Measurements from ENCODE around the gene HK1. TPM values are rescaled to one million over a fixed set of nuclear protein-coding genes. Genes with fewer than 3 reads are reported as not detected.

The HK1 gene
- total RNA-seq, 2 donors from 2014 or later, result 150 to 158 TPM

DNA sequence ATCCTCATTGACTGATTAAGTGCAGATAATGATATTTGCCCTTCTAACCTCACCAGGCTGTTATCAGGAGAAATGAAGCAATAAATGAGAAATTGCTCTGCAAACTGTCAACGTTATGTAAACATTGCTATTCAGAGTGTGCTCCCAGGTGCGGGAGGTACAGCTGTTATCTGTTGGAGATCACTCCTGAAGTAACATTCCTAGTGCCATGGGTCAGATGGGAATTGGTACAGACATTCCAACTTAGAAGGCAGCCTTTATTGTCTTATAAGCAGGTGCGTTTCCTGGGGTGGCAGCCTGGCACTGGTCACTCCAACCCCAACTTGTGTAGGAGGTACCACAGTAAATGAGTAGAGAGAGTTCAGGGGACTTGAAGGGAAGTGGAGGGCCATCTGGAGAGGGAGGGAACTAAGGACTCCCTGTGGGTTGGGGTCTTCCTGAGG, 36.8 kb downstream of the HK1 start:
- DNase-seq (ENCODE audit: low spot score) (no peak), ATAC-seq (ENCODE audit: insufficient number of reproducible peaks, low FRiP score, low read depth) (no peak)
- TF ChIP-seq, protein P1, sequence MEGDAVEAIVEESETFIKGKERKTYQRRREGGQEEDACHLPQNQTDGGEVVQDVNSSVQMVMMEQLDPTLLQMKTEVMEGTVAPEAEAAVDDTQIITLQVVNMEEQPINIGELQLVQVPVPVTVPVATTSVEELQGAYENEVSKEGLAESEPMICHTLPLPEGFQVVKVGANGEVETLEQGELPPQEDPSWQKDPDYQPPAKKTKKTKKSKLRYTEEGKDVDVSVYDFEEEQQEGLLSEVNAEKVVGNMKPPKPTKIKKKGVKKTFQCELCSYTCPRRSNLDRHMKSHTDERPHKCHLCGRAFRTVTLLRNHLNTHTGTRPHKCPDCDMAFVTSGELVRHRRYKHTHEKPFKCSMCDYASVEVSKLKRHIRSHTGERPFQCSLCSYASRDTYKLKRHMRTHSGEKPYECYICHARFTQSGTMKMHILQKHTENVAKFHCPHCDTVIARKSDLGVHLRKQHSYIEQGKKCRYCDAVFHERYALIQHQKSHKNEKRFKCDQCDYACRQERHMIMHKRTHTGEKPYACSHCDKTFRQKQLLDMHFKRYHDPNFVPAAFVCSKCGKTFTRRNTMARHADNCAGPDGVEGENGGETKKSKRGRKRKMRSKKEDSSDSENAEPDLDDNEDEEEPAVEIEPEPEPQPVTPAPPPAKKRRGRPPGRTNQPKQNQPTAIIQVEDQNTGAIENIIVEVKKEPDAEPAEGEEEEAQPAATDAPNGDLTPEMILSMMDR (IDR thresholded peaks at IDR 0.05), result no peak

GRCh38 chr10:69315610-69316312, 37.5 kb downstream of the HK1 start:
- H3K4me1 ChIP-seq (ENCODE audit: control insufficient read depth in 1 of 2, low read depth in 2 of 2), result peaks cover 9 to 15% of the 10 kb centered on the region in 2 donors
- DNase-seq (ENCODE audit: low spot score) (no peak), ATAC-seq (ENCODE audit: insufficient number of reproducible peaks, low FRiP score, low read depth) (no peak)
- no peak overlapping the region for H3K4me3 ChIP-seq
- H3K36me3 ChIP-seq, result no peaks in the 10 kb centered on the region
- no peaks in the 10 kb centered on the region for H3K27me3 ChIP-seq (replicated peaks; ENCODE audit: insufficient read depth)
- TF ChIP-seq, protein P1 (IDR thresholded peaks at IDR 0.05), result no peak
- H3K27ac ChIP-seq, result no peak overlapping the region
- H3K9me3 ChIP-seq, result no peaks in the 10 kb centered on the region

More for the DNA sequence above, 36.8 kb downstream of the HK1 start:
- H3K4me3 ChIP-seq, result no peak overlapping the region
- H3K36me3 ChIP-seq, result no peaks in the 10 kb centered on the region
- no peaks in the 10 kb centered on the region for H3K27me3 ChIP-seq (replicated peaks; ENCODE audit: insufficient read depth)
- H3K27ac ChIP-seq, result no peak overlapping the region
- H3K9me3 ChIP-seq, result no peaks in the 10 kb centered on the region
- H3K4me1 ChIP-seq (ENCODE audit: control insufficient read depth in 1 of 2, low read depth in 2 of 2), result peaks cover 3 to 8% of the 10 kb centered on the region in 2 donors

- Histone ChIP-seq H3K27me3 (replicated peaks; ENCODE audit: insufficient read depth) (no peaks in the 10 kb centered on the region), H3K4me1 (ENCODE audit: control insufficient read depth in 1 of 2, low read depth in 2 of 2) (peaks cover 16 to 22% of the 10 kb centered on the region in 2 donors), H3K36me3 (no peaks in the 10 kb centered on the region), H3K4me3 (no peak overlapping the region), H3K27ac (no peak overlapping the region), H3K9me3 (no peaks in the 10 kb centered on the region)
- TF ChIP-seq, protein P1 (IDR thresholded peaks at IDR 0.05), result no peak
- ATAC-seq (ENCODE audit: insufficient number of reproducible peaks, low FRiP score, low read depth), result no peak
- no peak for DNase-seq (ENCODE audit: low spot score)
These were observed 38.2 kb downstream of the HK1 start for GRCh38 chr10:69316313-69317059.

- TF ChIP-seq, protein P1 (IDR thresholded peaks at IDR 0.05), result no peak
- Histone ChIP-seq H3K9me3 (no peaks in the 10 kb centered on the region), H3K4me1 (ENCODE audit: control insufficient read depth in 1 of 2, low read depth in 2 of 2) (peaks cover 21 to 29% of the 10 kb centered on the region in 2 donors), H3K27me3 (replicated peaks; ENCODE audit: insufficient read depth) (no peaks in the 10 kb centered on the region), H3K36me3 (no peaks in the 10 kb centered on the region), H3K4me3 (no peak overlapping the region), H3K27ac (peak overlapping the region; percentile 98 to 100)
- DNase-seq (ENCODE audit: low spot score) (no peak), ATAC-seq (ENCODE audit: insufficient number of reproducible peaks, low FRiP score, low read depth) (no peak)
These were observed 38.9 kb downstream of the HK1 start for GRCh38 chr10:69317175-69317604.

DNA sequence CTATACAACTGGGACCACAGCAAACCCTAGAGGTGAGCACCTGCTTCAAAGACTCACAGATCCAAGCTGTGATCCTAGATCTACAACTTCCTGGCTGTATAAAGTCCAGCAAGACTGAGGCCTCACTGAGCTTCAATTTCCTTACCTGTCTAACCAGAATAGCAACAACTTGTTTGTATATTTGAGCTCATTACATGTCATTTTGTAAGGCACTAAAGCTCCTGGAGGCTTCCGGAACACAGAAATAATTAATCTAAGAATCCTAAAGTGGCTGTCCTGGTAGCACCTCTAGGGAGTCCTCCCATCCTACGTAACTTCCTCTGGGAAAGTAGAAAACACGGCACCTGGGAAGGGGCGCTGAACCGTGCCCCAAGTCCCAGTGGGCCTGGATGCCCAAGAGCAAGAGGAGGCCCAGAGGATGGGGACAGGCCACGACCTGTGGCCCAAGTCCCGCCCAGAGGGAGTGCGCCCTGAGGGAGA, 39.4 kb downstream of the HK1 start:
- H3K27ac ChIP-seq, result peak overlapping the region; percentile 98 to 100
- peak overlapping the region; percentile 100 for H3K4me3 ChIP-seq
- no peak for ATAC-seq (ENCODE audit: insufficient number of reproducible peaks, low FRiP score, low read depth)
- H3K36me3 ChIP-seq, result no peaks in the 10 kb centered on the region
- DNase-seq (ENCODE audit: low spot score), result no peak
- no peaks in the 10 kb centered on the region for H3K9me3 ChIP-seq
- no peaks in the 10 kb centered on the region for H3K27me3 ChIP-seq (replicated peaks; ENCODE audit: insufficient read depth)
- TF ChIP-seq, protein P1 (IDR thresholded peaks at IDR 0.05), result no peak
- H3K4me1 ChIP-seq (ENCODE audit: control insufficient read depth in 1 of 2, low read depth in 2 of 2), result peaks cover 24 to 32% of the 10 kb centered on the region in 2 donors

Data from thoracic aorta (tissue), 2 donors.